ENCODE results near the gene EPB41. TPM values are rescaled to one million over a fixed set of nuclear protein-coding genes. Genes with fewer than 3 reads are reported as not detected.

The EPB41 gene
- total and polyA plus RNA-seq, 12 donors: 6.6 to 49.5 (median 30.3) TPM

DNA sequence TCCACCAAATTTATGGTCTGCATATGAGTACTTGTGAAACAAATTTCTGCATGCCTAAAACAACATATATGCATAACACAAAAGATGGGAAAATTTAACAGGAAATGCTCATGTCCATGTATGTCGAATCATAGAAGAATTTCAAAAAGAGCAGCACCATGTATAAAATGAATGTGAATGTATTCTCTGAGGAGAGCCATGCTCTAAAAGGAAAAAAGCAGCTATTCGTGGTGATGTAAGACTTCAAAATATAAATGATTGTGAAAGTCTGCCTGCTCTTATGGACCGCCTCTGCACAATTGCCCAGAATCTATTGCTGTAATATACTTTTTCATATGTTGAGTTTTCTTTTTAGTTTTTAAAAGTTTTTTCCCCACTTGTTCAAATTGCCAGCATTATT lies 66.8 kb downstream of the EPB41 start:
- H3K4me1 ChIP-seq (replicated peaks in 1 of 2): no peaks in the 10 kb centered on the region
- H3K9me3 ChIP-seq (replicated peaks in 1 of 3): no peaks in the 10 kb centered on the region
- no peak for DNase-seq
- no peaks in the 10 kb centered on the region for H3K27me3 ChIP-seq
- no peaks in the 10 kb centered on the region for H3K36me3 ChIP-seq (replicated peaks in 1 of 2)
- H3K27ac ChIP-seq: no peak overlapping the region
- TF ChIP-seq POLR2A (IDR thresholded peaks at IDR 0.05) (no peak), CTCF (IDR thresholded peaks at IDR 0.05) (no peak)
- no peak overlapping the region for H3K4me3 ChIP-seq
- intact Hi-C loops (cut with DNase I): no loop called here
- WGBS, 4 donors: 80 to 90% (median 85%) methylated on average over 3 of the region's 3 CpGs

DNA sequence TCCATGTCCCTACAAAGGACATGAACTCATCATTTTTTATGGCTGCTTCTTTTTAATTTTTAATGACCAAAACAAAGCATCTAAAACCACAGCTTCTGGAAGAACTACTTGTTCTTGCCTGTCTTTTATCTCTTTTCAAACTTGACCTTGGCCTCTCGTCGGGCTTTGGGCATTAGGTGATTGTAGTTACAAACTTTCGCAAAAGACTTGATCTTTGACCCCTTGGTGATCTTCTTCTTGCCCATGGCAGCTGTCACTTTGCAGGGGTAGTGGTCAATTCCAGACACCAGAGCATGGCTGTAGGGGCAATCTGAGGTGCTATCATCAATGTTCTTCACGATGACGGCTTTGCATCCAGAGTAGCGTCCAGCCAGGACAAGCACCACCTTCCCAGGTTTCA lies 67.8 kb downstream of the EPB41 start:
- no peak for TF ChIP-seq POLR2A (IDR thresholded peaks at IDR 0.05)
- no peak for TF ChIP-seq CTCF (IDR thresholded peaks at IDR 0.05)
- DNase-seq: no peak
- Histone ChIP-seq H3K27ac (no peak overlapping the region), H3K36me3 (replicated peaks in 1 of 2) (no peaks in the 10 kb centered on the region), H3K4me3 (no peak overlapping the region), H3K27me3 (no peaks in the 10 kb centered on the region), H3K9me3 (replicated peaks in 1 of 3) (no peaks in the 10 kb centered on the region), H3K4me1 (replicated peaks in 1 of 2) (peaks cover 6 to 8% of the 10 kb centered on the region in 2 donors)
- WGBS, 4 donors: 71 to 80% (median 79%) methylated on average over 6 of the region's 6 CpGs
- intact Hi-C loops (cut with DNase I): no loop called here

DNA sequence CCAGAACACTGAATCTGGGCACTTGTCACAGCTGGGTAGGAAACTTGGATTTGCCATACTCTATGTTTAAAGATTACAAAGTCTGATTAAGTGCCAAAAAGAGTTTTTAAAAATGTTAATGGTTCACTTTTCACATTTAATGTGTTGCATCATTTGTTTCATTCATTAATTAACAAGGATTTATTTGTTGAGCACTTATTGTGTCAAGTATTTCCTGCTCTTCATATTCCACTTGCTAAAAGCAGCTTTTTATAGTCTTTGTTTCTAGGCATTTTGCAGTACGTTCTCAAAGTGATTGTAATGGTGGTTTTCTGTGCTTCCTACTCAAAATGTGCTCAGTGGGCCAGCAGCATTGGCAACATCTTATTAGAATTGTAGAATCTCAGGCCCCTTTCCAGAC lies 68.7 kb downstream of the EPB41 start:
- DNase-seq: no peak
- no peak for TF ChIP-seq POLR2A (IDR thresholded peaks at IDR 0.05)
- no peak for TF ChIP-seq CTCF (IDR thresholded peaks at IDR 0.05)
- H3K4me1 ChIP-seq (replicated peaks in 1 of 2): peaks cover 6 to 9% of the 10 kb centered on the region in 2 donors
- 94 to 100% (median 97%) methylated on average over 1 of the region's 1 CpG for WGBS, 4 donors
- no peak overlapping the region for H3K4me3 ChIP-seq
- H3K27ac ChIP-seq: peak overlapping the region in 2 of 5 donors; percentile 37 to 74
- H3K36me3 ChIP-seq (replicated peaks in 1 of 2): no peaks in the 10 kb centered on the region
- intact Hi-C loops (cut with DNase I): no loop called here
- H3K9me3 ChIP-seq (replicated peaks in 1 of 3): no peaks in the 10 kb centered on the region
- no peaks in the 10 kb centered on the region for H3K27me3 ChIP-seq

- Histone ChIP-seq H3K4me3 (no peak overlapping the region), H3K9me3 (replicated peaks in 1 of 3) (no peaks in the 10 kb centered on the region), H3K27ac (peak overlapping the region in 2 of 5 donors; percentile 37 to 74), H3K27me3 (no peaks in the 10 kb centered on the region), H3K36me3 (replicated peaks in 1 of 2) (no peaks in the 10 kb centered on the region), H3K4me1 (replicated peaks in 1 of 2) (peaks cover 6 to 9% of the 10 kb centered on the region in 2 donors)
- intact Hi-C loops (cut with DNase I): no loop called here
- TF ChIP-seq CTCF (IDR thresholded peaks at IDR 0.05) (peak in 4 of 6 experiments; percentile 18 to 31 (median 24)), POLR2A (IDR thresholded peaks at IDR 0.05) (no peak)
- DNase-seq: peak; percentile 38 to 85 (median 70)
- 64 to 85% (median 73%) methylated on average over 8 to 15 of the region's 15 CpGs for WGBS, 4 donors
Observed at GRCh38 chr1:28983509-28984310, 69.3 kb downstream of the EPB41 start.
